HG02870 (cell line): ENCODE data around the gene WDR35.

ENCODE experiments used
- ATAC-seq: cut with Tn5 transposase; IDR thresholded peaks from one replicate; pipeline ENCODE4 v1.9.1; 2021; ENCODE audit warnings: mild to moderate bottlenecking, moderate library complexity; ENCODE audit not compliant: unreplicated experiment

WDR35 gene

DNA sequence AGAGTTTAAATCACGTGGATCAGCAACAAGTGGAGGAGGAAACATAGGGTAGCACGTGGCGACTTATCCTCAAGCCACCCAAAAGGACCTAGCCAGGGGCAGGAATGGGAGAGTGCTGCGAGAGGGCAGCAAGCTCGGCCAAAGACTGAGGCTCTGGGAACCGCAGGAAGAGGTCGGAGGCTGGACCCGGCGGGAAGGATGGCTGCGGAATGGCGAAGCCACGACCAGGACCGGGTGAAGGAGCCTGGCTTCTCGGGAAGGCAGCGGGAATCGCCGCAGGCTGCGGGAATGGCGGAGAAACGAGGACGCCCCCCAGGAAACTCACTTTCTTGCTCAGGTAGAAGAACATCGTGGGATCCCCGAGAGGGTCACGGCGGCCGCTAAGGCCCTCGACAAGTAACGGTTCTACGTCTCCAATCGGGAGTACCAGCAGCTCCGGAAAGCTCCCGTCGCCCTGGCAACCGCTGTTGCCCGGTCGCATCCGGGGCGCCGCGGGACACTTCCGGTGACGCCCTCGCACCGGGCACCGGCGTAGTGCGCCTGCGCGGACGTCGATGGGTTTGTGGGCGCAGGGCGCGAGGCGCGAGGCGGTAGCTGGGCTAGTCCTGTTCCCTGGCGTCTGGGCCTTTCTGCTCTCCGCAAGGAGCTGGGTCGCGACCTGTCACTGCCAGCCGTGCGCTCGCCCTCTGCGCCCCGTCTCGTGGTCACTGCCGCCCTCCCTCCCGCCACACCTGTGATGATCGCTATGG lies at the start of gene WDR35:
WDR35 (minus strand) TSS at position 439 of the 749 bp plus-strand sequence; CDS start at position 349, 90 bp downstream.
- ATAC-seq, result peak; percentile 90

DNA sequence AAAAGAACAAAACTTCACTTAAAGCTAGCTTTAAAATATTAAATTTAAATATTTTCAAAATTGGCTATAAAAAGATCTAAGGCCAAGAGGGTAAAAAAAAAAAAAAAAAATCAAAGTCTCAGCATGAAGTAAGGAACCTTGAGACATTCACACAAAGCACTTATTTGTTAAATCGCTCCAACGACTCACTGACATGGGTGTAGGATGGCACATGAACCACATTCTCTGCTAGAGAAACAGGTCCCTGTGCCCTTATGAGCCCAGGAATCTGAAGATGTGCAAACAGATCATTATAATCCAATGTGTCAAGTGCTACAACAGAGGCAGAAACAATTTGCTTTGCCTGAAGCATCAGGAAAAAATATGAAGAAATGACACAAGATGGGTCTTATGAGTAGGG lies 47.8 kb upstream of the WDR35 start:
- ATAC-seq, result no peak

DNA sequence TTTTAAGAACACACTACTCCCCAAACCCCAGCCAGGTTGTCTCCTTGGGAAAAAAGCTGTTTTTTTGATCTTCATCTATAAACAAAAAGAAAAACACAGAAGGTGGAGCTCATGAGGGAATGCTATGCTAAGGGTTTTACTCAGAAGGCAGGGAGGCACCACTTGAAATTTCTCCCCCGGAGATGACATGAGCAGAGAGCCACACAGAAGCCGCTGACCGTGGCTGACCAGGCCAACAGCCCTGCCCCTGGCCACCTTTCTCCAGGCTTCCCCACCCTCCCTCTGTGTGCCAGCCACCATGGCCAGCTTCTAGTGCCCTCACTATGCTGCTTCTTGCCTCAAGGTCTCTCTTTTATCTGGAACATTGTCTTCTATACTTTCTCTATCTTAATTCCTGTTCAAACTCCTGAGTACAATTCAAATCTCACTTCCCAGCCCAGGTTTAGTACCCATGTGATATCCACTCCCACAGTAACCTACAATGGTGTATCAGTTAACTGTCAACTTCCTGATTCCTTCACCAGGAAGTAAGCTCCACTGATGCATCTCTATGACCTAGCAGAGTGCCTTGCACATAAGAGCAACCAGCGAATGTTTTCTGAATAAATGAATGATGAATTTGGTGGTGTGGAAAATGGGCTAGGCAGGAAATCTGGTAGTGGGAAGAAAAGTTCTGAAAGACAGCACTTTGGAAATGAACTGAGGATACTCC lies 46.2 kb upstream of the WDR35 start:
- no peak for ATAC-seq

DNA sequence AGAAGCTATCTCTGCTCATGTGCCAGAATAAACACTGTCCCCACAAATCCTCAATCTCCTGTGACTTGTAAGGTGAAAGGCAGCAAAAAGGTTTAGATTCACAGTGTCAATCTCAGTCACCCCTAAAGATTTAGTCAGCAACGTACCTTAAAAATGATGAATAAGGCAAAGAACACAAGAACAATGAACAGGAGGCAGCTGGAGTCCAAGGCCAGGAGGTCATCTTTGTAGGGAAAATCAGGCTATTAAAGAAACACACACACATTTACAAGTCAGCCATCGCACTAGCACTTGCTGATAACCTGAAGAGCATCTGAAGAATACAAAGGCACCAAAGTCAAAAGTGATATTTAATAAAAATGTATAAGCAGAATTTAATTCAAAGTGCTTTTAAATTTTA lies 44.9 kb upstream of the WDR35 start:
- ATAC-seq, result no peak

DNA sequence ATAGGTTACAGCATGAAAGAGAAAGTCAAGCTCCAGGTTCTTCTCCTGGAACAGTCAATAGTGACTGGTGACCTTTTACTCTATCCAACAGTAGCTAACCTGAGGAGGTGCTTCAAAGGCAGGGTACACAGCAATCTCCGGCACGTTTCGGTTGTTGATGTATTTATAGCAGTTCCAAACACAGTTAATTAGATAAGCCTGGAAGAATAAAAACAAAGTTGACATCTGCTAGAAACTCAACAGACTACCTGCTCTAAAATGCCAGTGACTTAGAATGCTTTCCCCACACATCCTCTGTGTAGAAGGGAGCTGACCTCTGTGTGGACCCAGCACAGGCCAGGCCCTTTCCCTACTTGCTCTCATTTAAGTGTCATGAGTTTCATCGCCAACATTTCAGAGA lies 44.3 kb upstream of the WDR35 start:
- ATAC-seq, result no peak

DNA sequence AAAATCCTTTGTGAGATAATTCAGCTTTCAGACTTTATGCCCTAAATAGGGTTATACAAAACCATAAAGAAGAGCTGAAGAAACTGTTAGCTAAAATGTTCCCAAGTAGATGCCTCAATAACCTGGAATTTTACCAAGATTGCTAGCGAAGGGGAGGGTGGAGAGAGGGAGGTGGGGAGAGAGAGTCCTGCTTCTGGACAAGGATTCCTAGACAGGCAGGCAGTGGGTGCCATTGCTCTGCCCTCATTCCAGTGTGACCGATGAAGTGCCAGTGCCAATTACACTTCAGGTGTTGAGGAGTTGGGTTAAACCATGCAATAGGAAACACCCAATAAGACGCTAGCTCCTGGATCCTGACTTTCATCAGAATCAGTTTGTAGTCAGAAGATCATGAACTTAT lies 43.4 kb upstream of the WDR35 start:
- ATAC-seq, result no peak

DNA sequence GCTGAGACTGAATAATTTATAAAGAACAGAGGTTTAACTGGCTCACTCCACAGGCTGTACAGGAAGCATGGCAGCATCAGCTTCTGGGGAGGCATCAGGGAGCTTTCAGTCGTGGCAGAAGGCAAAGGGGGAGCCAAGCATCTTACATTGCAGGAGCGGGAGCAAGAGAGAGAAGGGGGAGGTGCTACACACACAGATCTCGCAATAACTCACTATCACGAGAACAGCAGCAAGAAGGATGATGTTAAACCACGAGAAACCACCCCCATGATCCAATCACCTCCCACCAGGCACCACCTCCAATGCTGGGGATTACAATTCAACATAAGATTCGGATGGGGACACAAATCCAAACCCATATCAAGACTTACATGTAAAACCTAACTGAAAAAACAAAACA lies 40.3 kb upstream of the WDR35 start:
- no peak for ATAC-seq

DNA sequence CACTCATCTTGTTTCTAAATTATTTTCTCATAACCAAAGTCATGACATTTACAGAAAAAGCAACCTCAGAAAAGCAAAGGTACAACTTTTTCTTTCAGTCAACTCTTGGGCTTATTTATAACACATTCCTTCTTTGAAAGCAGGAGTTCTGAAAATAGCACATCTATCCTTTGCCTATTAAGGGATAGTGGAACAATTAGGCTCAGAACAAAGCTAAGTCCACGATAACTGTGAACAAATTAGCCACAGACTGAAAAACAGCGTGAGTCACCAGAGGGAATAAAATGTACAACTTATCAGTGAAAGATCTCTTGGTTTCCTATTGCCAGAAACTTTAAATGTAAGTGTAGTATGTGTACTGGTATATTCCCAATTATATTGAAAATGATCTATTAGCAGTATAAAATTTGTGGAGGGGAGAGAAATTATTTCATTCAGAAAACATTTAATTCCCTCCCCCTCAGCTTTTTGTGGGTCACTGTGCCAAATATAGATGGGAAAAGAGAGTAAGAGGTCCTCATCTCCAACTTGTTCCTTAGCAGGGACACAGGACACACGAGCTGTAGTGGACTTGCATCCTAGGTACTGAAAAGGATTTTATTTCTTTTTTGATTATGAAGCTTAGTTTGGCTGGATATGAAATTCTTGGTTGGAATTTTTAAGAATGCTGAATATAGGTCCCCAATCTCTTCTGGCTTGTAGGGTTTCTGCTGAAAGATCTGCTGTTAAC lies 38.0 kb upstream of the WDR35 start:
- ATAC-seq, result no peak

DNA sequence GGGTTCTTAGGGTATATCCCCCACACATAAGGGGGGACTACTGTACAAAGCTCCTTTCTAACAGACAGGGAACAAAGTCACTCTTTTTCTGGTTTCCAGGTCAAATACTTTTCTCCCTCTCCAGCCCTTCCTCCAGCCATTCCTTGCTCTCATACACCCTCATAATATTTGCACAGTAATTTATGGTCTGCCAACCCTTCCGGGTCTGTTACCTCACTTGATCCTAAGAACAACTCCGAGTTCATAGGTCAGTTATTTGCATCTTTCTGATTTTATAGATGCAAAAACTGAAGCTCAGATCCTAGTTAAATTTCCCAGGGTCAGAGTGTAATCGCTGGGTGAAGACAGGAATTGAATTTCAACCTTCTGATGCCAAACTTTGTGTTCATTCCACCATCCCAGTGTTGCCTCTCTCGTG lies 37.4 kb upstream of the WDR35 start:
- ATAC-seq, result no peak

DNA sequence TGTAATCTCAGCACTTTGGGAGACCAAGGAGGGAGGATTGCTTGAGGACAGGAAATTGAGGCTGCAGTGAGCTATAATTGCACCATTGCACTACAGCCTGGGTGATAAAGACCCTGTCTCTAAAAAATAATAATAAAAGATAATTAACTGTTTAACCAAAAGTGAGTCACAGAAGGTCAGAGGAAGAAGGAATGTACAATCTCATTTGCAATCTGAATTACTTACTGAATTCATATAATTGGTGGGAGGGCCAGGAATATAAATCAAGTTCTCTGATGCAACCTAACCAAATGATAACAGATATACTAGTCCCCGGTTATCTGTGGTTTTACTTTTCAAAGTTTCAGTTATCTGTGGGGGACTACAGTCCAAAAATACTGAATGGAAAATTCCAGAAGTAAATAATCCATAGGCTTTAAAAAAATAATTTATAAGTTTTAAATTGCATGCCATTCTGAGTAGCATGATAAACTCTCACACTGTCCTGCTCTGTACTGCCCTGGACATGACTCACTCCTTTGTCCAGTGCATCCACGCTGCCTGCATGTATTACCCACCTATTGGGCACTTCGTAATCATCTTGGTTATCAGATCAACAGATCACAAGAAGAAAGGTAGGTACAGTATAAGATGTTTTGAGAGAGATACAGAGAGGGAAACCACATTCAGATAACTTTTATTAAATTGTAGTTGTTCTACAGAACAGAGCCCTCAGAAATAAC lies 35.3 kb upstream of the WDR35 start:
- ATAC-seq, result no peak

DNA sequence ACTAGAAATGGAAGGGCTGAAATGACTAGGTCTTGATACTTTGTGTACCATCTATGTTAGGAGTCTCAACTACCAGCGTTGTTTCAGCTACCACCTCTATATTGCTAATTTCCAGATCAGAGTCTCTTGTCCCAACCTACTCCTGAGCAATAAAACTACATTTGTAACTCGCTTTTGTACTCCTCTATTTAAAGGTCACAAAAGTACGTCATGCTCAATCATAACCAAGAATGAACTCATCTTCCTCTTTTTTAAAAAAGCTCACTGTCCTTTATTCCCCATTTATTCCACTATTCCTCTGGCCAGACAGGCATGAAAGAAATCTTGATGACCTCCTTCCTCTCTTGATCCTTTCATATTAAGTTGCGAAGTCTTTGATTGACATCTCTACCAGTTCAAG lies 33.8 kb upstream of the WDR35 start:
- no peak for ATAC-seq

DNA sequence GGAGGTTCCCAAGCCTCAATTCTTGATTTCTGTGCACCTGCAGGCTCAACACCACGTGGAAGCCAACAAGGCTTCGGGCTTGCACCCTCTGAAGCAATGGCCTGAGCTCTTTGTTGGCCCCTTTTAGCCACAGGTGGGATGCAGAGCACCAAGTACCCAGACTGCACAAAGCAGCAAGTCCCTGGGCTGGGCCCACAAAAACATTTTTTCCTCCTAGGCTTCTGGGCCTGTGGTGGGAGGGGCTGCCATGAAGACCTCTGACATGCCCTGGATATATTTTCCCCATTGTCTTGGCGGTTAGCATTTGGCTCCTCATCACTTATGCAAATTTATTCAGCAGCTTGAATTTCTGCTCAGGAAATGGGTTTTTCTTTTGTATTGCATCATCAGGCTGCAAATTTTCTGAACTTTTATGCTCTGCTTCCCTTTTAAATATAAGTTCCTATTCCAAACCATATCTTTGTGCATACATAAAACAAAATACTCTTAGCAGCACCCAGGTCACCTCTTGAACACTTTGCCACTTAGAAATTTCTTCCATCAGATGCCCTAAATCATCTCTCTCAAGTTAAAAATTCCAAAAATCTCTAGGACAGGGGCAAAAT lies 31.6 kb upstream of the WDR35 start:
- no peak for ATAC-seq

DNA sequence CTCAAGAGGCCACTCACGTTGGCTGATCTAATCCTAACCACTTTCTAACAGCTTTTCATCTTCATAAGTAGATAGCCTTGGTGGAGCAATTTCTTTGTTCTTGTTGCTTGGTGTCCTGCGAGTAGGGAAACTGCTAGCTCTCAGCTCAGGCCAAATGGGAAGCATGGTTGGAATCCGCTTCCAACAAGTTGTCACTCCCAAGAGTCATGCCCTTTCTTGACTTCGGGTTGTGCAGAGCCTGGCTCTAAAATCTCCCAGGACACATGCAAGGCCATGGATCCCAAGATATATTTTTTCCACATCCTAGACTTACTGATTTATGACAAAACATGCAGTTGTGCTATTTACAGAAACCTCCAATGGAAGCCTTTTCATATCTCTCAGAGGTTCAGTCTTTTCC lies 29.8 kb upstream of the WDR35 start:
- no peak for ATAC-seq

DNA sequence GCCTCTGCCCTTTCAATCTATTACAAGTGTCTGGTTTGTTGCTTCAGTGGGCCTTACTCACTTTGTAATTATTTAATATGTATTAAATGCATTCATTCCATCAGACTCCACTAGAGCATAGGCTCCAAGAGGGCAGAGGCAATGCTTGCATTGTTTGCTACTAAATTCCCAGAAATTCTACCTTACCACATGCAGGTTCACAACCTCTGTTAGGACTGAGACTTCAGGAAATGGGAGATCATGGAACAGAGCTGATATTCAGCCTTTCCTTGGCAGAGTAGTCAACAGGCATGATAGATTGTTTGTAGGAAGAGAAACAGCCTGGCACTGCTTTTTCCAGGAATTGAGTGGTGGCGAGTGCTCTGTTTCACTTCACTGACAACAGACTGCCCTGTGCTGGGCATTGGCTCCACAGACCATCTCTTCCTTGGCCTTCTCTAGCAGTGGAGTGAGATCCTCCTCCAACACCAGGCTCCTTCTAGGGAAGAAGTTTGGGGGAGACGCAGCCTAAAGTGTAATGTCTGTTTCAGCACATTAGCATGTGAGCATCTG lies 28.8 kb upstream of the WDR35 start:
- no peak for ATAC-seq

DNA sequence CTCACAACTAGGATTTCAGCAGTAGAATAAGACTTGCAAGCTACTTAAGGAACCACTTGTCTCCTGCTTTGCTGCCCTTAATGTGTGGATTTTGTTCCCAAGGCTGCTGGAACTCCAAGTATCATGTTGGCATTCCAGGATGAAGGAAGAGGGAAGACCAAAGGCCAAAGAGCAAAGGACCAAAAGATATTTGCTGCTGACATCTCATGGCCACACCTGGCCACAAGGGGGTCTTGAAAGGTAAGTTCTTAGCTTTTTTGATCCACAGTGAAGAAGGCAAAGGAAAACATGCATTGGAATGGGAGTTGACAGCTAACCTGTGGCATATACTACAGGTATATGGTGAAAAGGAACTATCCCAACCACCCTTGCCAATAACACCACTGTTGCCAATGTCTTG lies 26.4 kb upstream of the WDR35 start:
- ATAC-seq, result no peak

DNA sequence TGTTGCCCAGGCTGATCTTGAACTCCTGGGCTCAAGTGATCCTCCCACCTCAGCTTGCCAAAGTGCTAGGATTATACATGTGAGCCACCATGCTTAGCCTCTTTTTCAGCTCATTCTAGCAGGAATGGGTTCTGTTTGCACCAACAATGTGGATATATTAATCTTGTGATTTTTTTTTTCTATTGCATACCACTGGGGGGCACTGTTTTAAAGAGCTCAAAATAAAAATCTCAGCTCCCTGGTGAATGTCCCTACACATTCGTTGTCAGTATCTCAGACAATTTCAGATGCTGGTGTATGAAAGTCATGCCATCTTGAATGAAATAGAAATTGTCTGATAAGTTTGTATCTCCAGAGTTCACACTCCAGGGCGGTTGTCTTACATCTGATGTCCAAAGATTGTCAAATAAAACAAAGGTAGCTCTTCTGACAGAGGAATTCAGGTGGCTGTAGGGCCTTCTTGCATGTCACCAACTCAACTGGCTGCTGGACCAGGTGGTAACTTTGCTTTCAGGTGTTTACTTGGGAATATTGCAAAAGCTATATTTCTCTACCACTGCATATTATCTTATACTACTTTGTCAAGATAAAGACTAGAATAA lies 25.7 kb upstream of the WDR35 start:
- no peak for ATAC-seq

DNA sequence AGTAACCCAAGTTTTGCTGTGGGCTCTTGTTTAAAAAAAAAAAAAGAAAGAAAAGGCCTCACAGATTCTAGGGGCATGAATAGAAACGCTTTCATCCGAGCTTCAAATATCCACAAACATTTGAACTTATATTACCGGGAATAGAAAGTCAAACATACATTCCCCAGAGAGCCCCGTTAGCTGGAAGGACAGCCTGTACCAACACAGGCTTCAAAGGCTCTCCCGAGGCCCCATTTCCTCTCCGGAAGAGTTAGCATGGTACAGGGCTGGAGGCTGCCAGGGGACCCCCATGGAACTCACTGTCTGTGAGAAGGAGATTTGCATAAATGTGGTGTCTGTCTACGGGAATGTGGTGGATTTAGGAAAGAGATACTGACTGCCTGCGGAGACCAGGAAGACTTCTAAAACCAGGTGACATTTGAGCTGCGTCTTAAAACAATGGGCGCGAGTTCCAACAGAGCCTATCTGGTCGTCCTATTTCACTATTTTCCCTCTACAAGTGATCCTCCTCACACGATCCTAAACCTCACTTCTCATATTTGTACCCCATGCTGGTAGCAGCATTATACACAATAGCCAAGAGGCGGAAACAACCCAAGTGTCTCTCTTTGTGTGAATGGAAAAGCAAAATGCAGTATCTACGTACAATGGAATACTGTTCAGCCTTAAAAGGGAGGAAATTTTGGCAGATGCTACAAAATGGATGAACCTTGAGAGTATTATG lies 23.4 kb upstream of the WDR35 start:
- no peak for ATAC-seq

DNA sequence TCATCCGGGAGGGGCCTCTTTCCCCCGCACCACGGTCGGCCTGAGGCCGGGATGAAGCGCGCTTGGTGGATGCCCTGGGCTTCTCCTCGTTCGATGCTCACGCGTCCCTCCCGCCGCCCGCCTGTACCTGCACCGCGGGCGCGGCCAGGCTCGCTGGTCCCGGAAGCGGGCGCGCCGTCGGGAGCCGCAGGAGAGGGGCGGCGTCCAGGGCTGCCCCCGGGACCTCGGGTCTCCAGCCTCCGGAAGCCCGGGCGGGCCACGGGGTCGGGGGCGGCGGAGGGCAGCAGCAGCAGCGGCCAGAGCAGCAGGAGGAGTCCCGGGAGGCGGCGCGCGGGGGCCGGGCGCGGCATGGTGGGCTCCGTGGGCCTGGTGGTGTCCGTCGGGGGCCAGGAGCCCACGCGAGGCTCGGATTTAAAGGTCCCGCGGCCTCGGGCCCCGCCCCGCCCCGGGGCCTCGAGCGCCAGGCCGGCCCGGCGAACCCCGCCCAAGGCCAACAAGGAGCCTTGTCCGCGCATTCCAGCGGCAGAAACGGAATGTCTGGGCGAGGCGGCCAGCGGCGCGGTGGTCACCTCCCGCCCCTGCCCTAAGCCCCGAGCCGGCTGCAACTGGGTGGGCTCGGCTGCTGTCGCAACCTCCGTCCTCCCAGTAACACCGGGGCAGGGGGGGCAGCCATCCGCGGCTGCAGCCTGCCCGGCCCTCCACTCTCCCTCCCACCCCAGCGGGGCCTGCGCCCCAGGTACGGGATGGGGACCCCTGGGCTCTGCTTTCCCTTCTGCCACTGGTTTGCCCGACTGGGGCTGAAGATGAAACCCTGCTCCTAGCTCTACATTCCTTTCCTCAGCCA lies 22.6 kb upstream of the WDR35 start, which contains the start of gene MATN3:
MATN3 (minus strand) TSS at position 387 of the 844 bp plus-strand sequence; CDS start at position 350, 37 bp downstream.
- no peak for ATAC-seq

DNA sequence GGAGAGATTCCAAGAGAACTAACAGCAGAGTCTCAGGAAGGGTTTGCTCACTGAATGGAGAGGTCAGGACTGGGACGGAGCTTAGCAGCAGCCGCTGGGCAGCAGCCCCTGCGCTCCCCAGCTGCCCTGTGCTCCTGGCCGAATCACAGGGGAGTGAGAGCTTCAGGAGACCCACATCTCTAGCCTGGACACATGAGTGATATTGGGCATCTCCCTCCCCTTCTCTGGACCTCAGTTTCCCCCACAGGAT lies 22.1 kb upstream of the WDR35 start:
- ATAC-seq, result no peak
